Coronary artery (tissue), 2 donors: ENCODE data around the gene CAMSAP1.

ENCODE experiments used
- DNase-seq: peaks from one replicate; pipeline ENCODE4 v3.0.0-alpha.2; 2017; ENCODE audit warnings: low spot score
- H3K27ac ChIP-seq, 2 donors: fragments of 200-600 bp; sonication (generic); one replicate each; pipeline ENCODE4 v1.5.1; 2016 to 2019
- H3K4me3 ChIP-seq: fragments of 200-600 bp; sonication (generic); 2 replicates; pipeline ENCODE4 v1.5.1; 2016; ENCODE audit warnings: mild to moderate bottlenecking, moderate library complexity
- CTCF ChIP-seq: fragments of 200-600 bp; sonication (generic); IDR thresholded peaks from one replicate; pipeline ENCODE4 v1.5.1; 2019; ENCODE audit warnings: antibody characterized with exemption

The CAMSAP1 gene

GRCh38 chr9:135765416-135765815 is 141.9 kb downstream of the CAMSAP1 start:
- no peak for TF ChIP-seq CTCF
- no peak overlapping the region for H3K27ac ChIP-seq
- no peak for DNase-seq
- no peak overlapping the region for H3K4me3 ChIP-seq

DNA sequence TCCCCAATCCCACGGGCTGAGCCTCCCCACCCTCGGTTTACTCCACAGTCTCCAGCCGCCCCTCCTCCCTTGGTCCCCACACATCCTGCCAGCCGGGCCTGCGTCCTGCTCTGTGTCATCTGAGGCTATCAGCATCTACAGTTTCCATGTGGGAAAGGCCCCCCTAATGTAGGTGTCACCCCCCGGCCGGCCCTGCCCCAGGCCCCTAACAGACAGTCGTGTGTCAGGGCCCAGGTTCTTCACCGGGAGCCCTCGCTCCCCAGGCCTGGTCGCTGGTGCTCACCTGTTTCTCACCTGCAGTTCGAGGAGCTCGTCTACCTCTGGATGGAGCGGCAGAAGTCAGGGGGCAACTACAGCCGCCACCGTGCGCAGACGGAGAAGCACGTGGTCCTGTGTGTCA is 142.6 kb downstream of the CAMSAP1 start:
- no peak for TF ChIP-seq CTCF
- Histone ChIP-seq H3K4me3 (no peak overlapping the region), H3K27ac (no peak overlapping the region)
- DNase-seq = no peak

DNA sequence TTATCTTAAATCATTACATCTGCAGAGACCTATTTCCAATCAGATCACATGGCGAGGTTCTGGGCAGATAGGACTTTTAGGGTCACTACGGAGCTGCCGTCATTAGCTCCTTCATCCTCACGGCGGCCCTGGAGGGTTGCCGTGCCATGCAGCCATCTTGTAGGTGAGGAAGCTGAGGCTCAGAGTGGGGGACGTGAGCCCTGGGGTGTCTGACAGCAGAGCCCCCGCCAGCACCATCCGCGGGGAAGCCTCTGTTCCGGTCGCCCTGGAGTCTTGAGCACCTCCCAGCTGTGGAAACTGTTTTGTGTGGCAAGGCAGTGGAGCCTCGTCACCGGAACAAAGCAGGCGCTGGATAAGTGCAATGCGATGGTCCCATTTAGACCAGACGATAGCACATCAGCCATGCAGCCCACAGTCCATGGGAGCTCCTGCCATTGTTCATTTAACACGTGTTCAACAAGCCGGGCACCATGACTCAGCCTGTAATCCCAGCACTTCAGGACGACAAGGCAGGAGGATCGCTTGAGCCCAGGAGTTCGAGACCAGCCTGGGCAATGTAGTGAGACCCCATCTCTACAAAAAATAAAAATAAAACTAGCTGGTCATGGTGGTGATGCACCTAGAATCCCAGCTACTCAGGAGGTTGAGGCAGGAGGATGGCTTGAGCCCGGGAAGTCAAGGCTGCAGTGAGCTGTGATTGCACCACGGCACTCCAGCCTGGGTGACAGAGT is 143.5 kb downstream of the CAMSAP1 start:
- no peak for DNase-seq
- Histone ChIP-seq H3K4me3 (no peak overlapping the region), H3K27ac (no peak overlapping the region)
- TF ChIP-seq CTCF = no peak

DNA sequence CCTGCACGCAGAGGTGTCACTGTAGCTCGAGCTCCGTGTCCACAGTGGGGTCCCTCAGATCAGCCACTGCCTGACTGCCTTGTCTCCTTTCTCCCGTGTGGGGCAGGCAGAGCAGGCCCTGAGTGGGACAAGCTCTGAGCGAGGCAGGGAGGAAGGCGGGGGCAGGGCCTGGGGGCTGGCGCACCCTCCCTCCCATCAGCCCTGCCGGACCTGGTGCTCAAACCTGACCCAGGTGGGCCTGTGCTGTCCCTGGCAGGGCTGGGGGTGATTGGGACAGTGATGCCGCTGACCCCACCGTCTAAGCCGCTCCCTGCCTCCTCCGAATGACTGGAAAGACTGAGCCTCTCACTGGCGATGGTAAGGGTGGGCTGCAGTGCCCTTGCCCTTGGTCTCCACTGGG is 144.4 kb downstream of the CAMSAP1 start:
- TF ChIP-seq CTCF = no peak
- no peak overlapping the region for H3K27ac ChIP-seq
- no peak for DNase-seq
- no peak overlapping the region for H3K4me3 ChIP-seq

DNA sequence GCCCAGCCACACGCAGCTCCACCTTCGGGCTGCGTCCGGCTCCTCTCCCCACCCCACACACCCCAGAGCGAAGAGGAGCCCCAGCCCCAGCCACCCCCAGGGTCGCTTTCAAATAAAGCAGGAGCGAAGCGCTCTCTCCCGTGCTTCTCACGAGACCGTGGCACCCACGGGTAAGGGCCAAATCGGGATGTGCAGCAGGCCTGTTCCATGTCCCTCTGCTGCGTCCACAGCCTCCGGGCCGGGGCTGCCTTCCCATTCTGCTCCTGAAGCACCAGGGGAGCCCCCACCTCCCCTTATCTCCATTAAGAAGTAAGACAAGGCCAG is 145.5 kb downstream of the CAMSAP1 start:
- TF ChIP-seq CTCF = no peak
- no peak overlapping the region for H3K4me3 ChIP-seq
- DNase-seq = no peak
- H3K27ac ChIP-seq = no peak overlapping the region

- no peak overlapping the region for H3K4me3 ChIP-seq
- no peak overlapping the region for H3K27ac ChIP-seq
- no peak for DNase-seq
- no peak for TF ChIP-seq CTCF
Measured at GRCh38 chr9:135761150-135761844, 146.0 kb downstream of the CAMSAP1 start.

- DNase-seq = no peak
- TF ChIP-seq CTCF = no peak
- H3K27ac ChIP-seq = no peak overlapping the region
- no peak overlapping the region for H3K4me3 ChIP-seq
Measured at GRCh38 chr9:135760465-135760864, 146.9 kb downstream of the CAMSAP1 start.
